CD14-positive monocyte (primary cell): ENCODE results near the gene CRYBG1. TPM values are rescaled to one million over a fixed set of nuclear protein-coding genes. Genes with fewer than 3 reads are reported as not detected.

Experiments
- DNase-seq, 3 donors: peaks; one replicate each; pipeline ENCODE4 v3.0.0-alpha.2; 2011 to 2022
- H2AFZ ChIP-seq: 2 replicates; pipeline ENCODE4 v1.6.0; 2012; ENCODE audit warnings: mild to moderate bottlenecking, low read depth, low read length, inconsistent platforms; ENCODE audit not compliant: insufficient read depth, poor library complexity, severe bottlenecking
- H3K27ac ChIP-seq, 2 donors: 1 replicate in 1 of 2; 2 replicates in 1 of 2; pipeline ENCODE4 v1.5.1; 2012 to 2013; ENCODE audit warnings: low read length in 2 of 2, control low read depth in 1 of 2, inconsistent platforms in 1 of 2, low read depth in 1 of 2, mild to moderate bottlenecking in 1 of 2
- H3K27me3 ChIP-seq, 2 donors: one replicate each; pipeline versions ENCODE4 v1.6.0 to v1.6.1; 2011 to 2013; ENCODE audit warnings: low read length in 2 of 2; ENCODE audit not compliant: control insufficient read depth in 2 of 2, insufficient read depth in 2 of 2
- H3K36me3 ChIP-seq, 2 donors: replicated peaks in 1 of 2; 1 replicate in 1 of 2; 2 replicates in 1 of 2; pipeline versions ENCODE4 v1.5.1 to v1.6.1; 2012 to 2013; ENCODE audit warnings: low read length in 2 of 2, control low read depth in 1 of 2, inconsistent platforms in 1 of 2, mild to moderate bottlenecking in 1 of 2; ENCODE audit not compliant: insufficient read depth in 2 of 2, control insufficient read depth in 1 of 2
- H3K4me1 ChIP-seq, 2 donors: 1 replicate in 1 of 2; 2 replicates in 1 of 2; pipeline versions ENCODE4 v1.5.1 to v1.6.1; 2012 to 2013; ENCODE audit warnings: low read length in 2 of 2, control low read depth in 1 of 2, inconsistent platforms in 1 of 2, mild to moderate bottlenecking in 1 of 2, moderate library complexity in 1 of 2; ENCODE audit not compliant: insufficient read depth in 2 of 2, control insufficient read depth in 1 of 2
- H3K4me2 ChIP-seq: replicated peaks from 2 replicates; pipeline ENCODE3; 2012; ENCODE audit warnings: low read length, moderate library complexity, mild to moderate bottlenecking; ENCODE audit not compliant: poor library complexity, severe bottlenecking; ENCODE audit errors: extremely low read depth
- H3K4me3 ChIP-seq, 3 experiments: fragments of 200-600 bp in 1 of 3; sonication (generic) in 1 of 3; replicated peaks in 1 of 3; 1 replicate in 2 of 3; 2 replicates in 1 of 3; pipeline ENCODE4 v1.5.1; 2011 to 2013; ENCODE audit warnings: low read length in 3 of 3, mild to moderate bottlenecking in 3 of 3, control low read depth in 2 of 3, low read depth in 2 of 3, inconsistent platforms in 1 of 3, moderate library complexity in 1 of 3
- H3K79me2 ChIP-seq: 2 replicates; pipeline ENCODE4 v1.6.0; 2012; ENCODE audit warnings: mild to moderate bottlenecking, control low read depth, inconsistent platforms, low read length, moderate library complexity; ENCODE audit not compliant: insufficient read depth
- H3K9ac ChIP-seq: 2 replicates; pipeline ENCODE4 v1.6.0; 2017; ENCODE audit warnings: low read length, mild to moderate bottlenecking; ENCODE audit not compliant: insufficient read depth, poor library complexity, severe bottlenecking
- H3K9me3 ChIP-seq, 2 donors: replicated peaks in 1 of 2; 1 replicate in 1 of 2; 2 replicates in 1 of 2; pipeline versions ENCODE4 v1.5.1 to v1.6.1; 2012 to 2013; ENCODE audit warnings: low read length in 2 of 2, control low read depth in 1 of 2; ENCODE audit not compliant: control insufficient read depth in 1 of 2, insufficient read depth in 1 of 2
- H4K20me1 ChIP-seq: 2 replicates; pipeline ENCODE4 v1.6.0; 2012; ENCODE audit warnings: mild to moderate bottlenecking, low read length, control low read depth, moderate library complexity; ENCODE audit not compliant: insufficient read depth
- H3K27ac Mint-ChIP-seq, 7 donors: one replicate each; pipeline ENCODE4 v1.8.0; 2020; ENCODE audit warnings: mild to moderate bottlenecking in 7 of 7, mixed read lengths in 7 of 7, moderate library complexity in 6 of 7, inconsistent platforms in 2 of 7
- H3K27me3 Mint-ChIP-seq, 3 donors: one replicate each; pipeline ENCODE4 v1.8.0; 2021 to 2022; ENCODE audit warnings: low read depth in 3 of 3, mild to moderate bottlenecking in 3 of 3, mixed read lengths in 3 of 3, moderate library complexity in 3 of 3, inconsistent platforms in 1 of 3
- H3K36me3 Mint-ChIP-seq, 2 donors: one replicate each; pipeline ENCODE4 v1.8.0; 2020; ENCODE audit warnings: mixed read lengths in 2 of 2, inconsistent platforms in 1 of 2, mild to moderate bottlenecking in 1 of 2
- H3K4me1 Mint-ChIP-seq: one replicate; pipeline ENCODE4 v1.8.0; 2020; ENCODE audit warnings: mild to moderate bottlenecking, mixed read lengths
- H3K4me3 Mint-ChIP-seq, 2 donors: one replicate each; pipeline ENCODE4 v1.8.0; 2020; ENCODE audit warnings: mild to moderate bottlenecking in 2 of 2, mixed read lengths in 2 of 2, moderate library complexity in 1 of 2
- H3K9me3 Mint-ChIP-seq, 7 donors: one replicate each; pipeline ENCODE4 v1.8.0; 2020 to 2022; ENCODE audit warnings: mixed read lengths in 7 of 7, mild to moderate bottlenecking in 6 of 7, moderate library complexity in 6 of 7, inconsistent platforms in 2 of 7
- CTCF ChIP-seq: fragments of 200-600 bp; IDR thresholded peaks from one replicate; pipeline ENCODE4 v1.8.0; 2022; ENCODE audit warnings: antibody characterized with exemption, mild to moderate bottlenecking
- WGBS: methylation state at CpG from one replicate; pipeline ENCODE4 v1.1.5; 2013; ENCODE audit warnings: missing lambda C conversion rate; ENCODE audit not compliant: insufficient coverage; 5-methylcytosine and 5-hydroxymethylcytosine counted together
- intact Hi-C, 2 donors: fragments of 100-400 bp; cut with micrococcal nuclease; formaldehyde crosslinking; loops; one replicate each; pipeline versions ENCODE4 v1.15.0 to v1.15.1; 2023
- polyA plus RNA-seq, 3 donors: library from polyadenylated mRNA; depleted of rRNA in 1 of 3; unstranded in 2 of 3; stranded (reverse) in 1 of 3; fragments of 300-500 nt in 2 of 3; fragments of >200 nt in 1 of 3; fragmentation: Illumina TruSeq in 2 of 3; gene quantifications; 1 replicate in 2 of 3; 2 replicates in 1 of 3; pipeline ENCODE4 v1.2.3, GENCODE V29; 2012 to 2021

The CRYBG1 gene
- polyA plus RNA-seq, 3 donors: 7.9 to 11.9 (median 11.1) TPM

- peaks cover 86% of the 10 kb centered on the region for H3K79me2 ChIP-seq
- H3K36me3 Mint-ChIP-seq: peaks cover 6 to 11% of the 10 kb centered on the region in 2 donors
- no peaks in the 10 kb centered on the region for H3K27me3 ChIP-seq
- H3K36me3 ChIP-seq: no peaks in the 10 kb centered on the region
- H3K4me1 Mint-ChIP-seq: peaks cover 74% of the 10 kb centered on the region
- no peak for TF ChIP-seq CTCF
- H3K27me3 Mint-ChIP-seq: peaks cover 0 to 2% (median 1%) of the 10 kb centered on the region in 3 donors
- peak in 1 of 3 donors; percentile 33 for DNase-seq
- peaks cover 73 to 79% of the 10 kb centered on the region in 2 donors for H3K4me1 ChIP-seq
- intact Hi-C loops: loop anchor here in 1 of 2 donors (10.0 kb wide), 1 partner anchor 642 kb away; no protein-coding TSS in a partner anchor
- H3K4me3 Mint-ChIP-seq: peak overlapping the region in 1 of 2 donors; percentile 13
- H2AFZ ChIP-seq: no peak overlapping the region
- peak overlapping the region; percentile 33 for H3K4me2 ChIP-seq
- H4K20me1 ChIP-seq: no peaks in the 10 kb centered on the region
- no peaks in the 10 kb centered on the region for H3K9me3 Mint-ChIP-seq
- H3K27ac ChIP-seq: peak overlapping the region; percentile 64 to 66
- no peaks in the 10 kb centered on the region for H3K9me3 ChIP-seq
- H3K27ac Mint-ChIP-seq: peak overlapping the region; percentile 84 to 93 (median 91)
- no CpG with 5 or more reads among the region's 4 CpGs for WGBS
- no peak overlapping the region for H3K9ac ChIP-seq
- peak overlapping the region in 1 of 3 experiments; percentile 1 for H3K4me3 ChIP-seq
Observed at GRCh38 chr6:106516616-106517015, 156.1 kb downstream of the CRYBG1 start.

DNA sequence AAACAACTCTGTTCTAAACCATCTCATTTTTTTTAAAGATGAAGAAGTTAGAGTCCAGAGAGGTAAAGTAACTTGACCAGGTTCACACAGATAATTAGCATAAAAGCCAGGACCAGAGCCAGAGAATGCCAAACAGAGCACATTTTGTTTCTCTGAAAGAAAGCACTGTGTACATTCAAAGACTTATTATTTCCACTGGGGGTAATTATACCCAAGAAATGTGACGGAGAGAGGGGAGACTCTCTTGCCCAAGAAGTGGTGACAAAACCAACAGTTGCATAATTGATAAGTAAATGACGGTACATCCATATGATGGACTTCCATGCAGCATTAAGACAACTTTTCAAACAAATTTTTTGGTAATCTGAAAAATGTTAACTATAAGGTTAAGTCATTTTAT lies 157.2 kb downstream of the CRYBG1 start:
- no peaks in the 10 kb centered on the region for H3K36me3 ChIP-seq
- intact Hi-C loops: loop anchor here in 1 of 2 donors (10.0 kb wide), 1 partner anchor 643 kb away; no protein-coding TSS in a partner anchor
- peaks cover 0 to 2% (median 1%) of the 10 kb centered on the region in 3 donors for H3K27me3 Mint-ChIP-seq
- H3K4me1 Mint-ChIP-seq: peaks cover 85% of the 10 kb centered on the region
- H3K27me3 ChIP-seq: no peaks in the 10 kb centered on the region
- no CpG with 5 or more reads among the region's 2 CpGs for WGBS
- no peak overlapping the region for H3K9ac ChIP-seq
- no peaks in the 10 kb centered on the region for H3K9me3 ChIP-seq
- peaks cover 6 to 11% of the 10 kb centered on the region in 2 donors for H3K36me3 Mint-ChIP-seq
- no peak for TF ChIP-seq CTCF
- no peaks in the 10 kb centered on the region for H3K9me3 Mint-ChIP-seq
- no peak overlapping the region for H2AFZ ChIP-seq
- no peaks in the 10 kb centered on the region for H4K20me1 ChIP-seq
- H3K4me2 ChIP-seq: peak overlapping the region; percentile 27
- peak overlapping the region; percentile 79 to 91 (median 88) for H3K27ac Mint-ChIP-seq
- no peak overlapping the region for H3K4me3 ChIP-seq
- peaks cover 84 to 90% of the 10 kb centered on the region in 2 donors for H3K4me1 ChIP-seq
- DNase-seq: peak; percentile 64 to 82 (median 81)
- H3K4me3 Mint-ChIP-seq: peak overlapping the region in 1 of 2 donors; percentile 33
- peaks cover 86% of the 10 kb centered on the region for H3K79me2 ChIP-seq
- H3K27ac ChIP-seq: peak overlapping the region in 1 of 2 donors; percentile 100
